ENCODE data around the gene NFIA.

DNA sequence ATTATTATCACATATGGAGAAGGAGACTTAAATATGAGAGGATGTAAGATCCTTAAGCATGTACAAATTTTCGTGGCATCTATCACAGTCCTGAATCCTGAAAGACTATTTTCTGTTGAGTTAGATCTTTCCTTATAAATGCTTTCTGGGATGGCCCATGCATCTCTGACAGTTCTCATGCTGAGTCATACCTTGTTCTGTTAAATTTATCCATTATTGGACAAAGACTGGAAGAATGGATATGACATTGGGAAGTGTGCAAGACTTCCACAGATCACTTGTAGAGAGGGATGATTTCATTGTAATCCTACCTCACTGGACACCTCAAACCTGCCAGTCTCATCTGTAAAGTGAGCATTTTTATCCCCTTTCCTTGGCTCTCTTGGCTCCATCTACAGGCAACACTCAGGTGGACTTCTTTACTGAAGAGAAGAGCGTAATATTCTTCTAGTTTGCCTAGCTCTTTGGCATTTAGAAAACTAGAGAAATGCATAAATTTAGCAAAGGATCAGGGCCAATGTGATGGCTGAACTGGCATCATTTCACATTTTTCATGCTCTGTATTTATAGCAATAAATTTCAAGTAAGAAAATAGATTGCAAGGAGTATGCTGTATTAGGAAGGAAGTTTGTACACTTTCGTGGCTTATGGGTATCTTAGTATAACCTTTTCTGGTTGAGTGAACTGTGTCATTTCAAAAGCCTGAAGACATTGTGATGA, 128.2 kb downstream of the NFIA start:
- TF ChIP-seq, protein P1, sequence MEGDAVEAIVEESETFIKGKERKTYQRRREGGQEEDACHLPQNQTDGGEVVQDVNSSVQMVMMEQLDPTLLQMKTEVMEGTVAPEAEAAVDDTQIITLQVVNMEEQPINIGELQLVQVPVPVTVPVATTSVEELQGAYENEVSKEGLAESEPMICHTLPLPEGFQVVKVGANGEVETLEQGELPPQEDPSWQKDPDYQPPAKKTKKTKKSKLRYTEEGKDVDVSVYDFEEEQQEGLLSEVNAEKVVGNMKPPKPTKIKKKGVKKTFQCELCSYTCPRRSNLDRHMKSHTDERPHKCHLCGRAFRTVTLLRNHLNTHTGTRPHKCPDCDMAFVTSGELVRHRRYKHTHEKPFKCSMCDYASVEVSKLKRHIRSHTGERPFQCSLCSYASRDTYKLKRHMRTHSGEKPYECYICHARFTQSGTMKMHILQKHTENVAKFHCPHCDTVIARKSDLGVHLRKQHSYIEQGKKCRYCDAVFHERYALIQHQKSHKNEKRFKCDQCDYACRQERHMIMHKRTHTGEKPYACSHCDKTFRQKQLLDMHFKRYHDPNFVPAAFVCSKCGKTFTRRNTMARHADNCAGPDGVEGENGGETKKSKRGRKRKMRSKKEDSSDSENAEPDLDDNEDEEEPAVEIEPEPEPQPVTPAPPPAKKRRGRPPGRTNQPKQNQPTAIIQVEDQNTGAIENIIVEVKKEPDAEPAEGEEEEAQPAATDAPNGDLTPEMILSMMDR (IDR thresholded peaks at IDR 0.05): peak; percentile 38
- TF ChIP-seq SIN3A (IDR thresholded peaks at IDR 0.05; ENCODE audit: borderline replicate concordance, insufficient read depth, low read depth, low read length): no peak

Measured in Panc1 (cell line).